BE2C (cell line): ENCODE data around the gene CBX4.

Source experiments
- DNase-seq: peaks from one replicate; pipeline ENCODE4 v3.0.0-alpha.2; 2020
- H3K27me3 ChIP-seq: fragments of 250-450 bp; sonication (Bioruptor Pico); 2 replicates; pipeline ENCODE4 v1.5.1; 2020; ENCODE audit warnings: mild to moderate bottlenecking
- H3K36me3 ChIP-seq: fragments of 250-450 bp; sonication (Bioruptor Pico); 2 replicates; pipeline ENCODE4 v1.5.1; 2020; ENCODE audit warnings: mild to moderate bottlenecking
- H3K4me1 ChIP-seq: fragments of 250-450 bp; sonication (Bioruptor Pico); 2 replicates; pipeline ENCODE4 v1.5.1; 2020
- H3K4me3 ChIP-seq: 2 replicates; pipeline ENCODE4 v1.5.1; 2011; ENCODE audit warnings: low read depth, low read length
- H3K9me3 ChIP-seq: fragments of 250-450 bp; sonication (Bioruptor Pico); 2 replicates; pipeline ENCODE4 v1.5.1; 2020
- CTCF ChIP-seq: IDR thresholded peaks from 2 replicates; pipeline ENCODE4 v1.5.1; 2012; ENCODE audit warnings: mild to moderate bottlenecking, low read depth, low read length

Gene CBX4

GRCh38 chr17:79829457-79829856 lies 9.8 kb downstream of the CBX4 start:
- Histone ChIP-seq H3K9me3 (no peaks in the 10 kb centered on the region), H3K4me1 (0 out of 2 replicates have a peak, but pooled peaks cover 3% of the 10 kb centered on the region), H3K4me3 (no peak overlapping the region), H3K36me3 (peaks cover 4% of the 10 kb centered on the region), H3K27me3 (no peaks in the 10 kb centered on the region)
- DNase-seq, result no peak
- TF ChIP-seq CTCF, result no peak

GRCh38 chr17:79829004-79829403 lies 10.2 kb downstream of the CBX4 start:
- TF ChIP-seq CTCF, result no peak
- Histone ChIP-seq H3K4me3 (no peak overlapping the region), H3K36me3 (peaks cover 2% of the 10 kb centered on the region; the same call in 1 of the 2 replicates), H3K4me1 (0 out of 2 replicates have a peak, but pooled peaks cover 3% of the 10 kb centered on the region), H3K9me3 (no peaks in the 10 kb centered on the region), H3K27me3 (no peaks in the 10 kb centered on the region)
- no peak for DNase-seq

GRCh38 chr17:79826841-79827578 lies 12.2 kb downstream of the CBX4 start:
- Histone ChIP-seq H3K4me3 (no peak overlapping the region), H3K4me1 (0 out of 2 replicates have a peak, but pooled peaks cover 3% of the 10 kb centered on the region), H3K9me3 (no peaks in the 10 kb centered on the region), H3K36me3 (no peaks in the 10 kb centered on the region), H3K27me3 (no peaks in the 10 kb centered on the region)
- TF ChIP-seq CTCF, result no peak
- no peak for DNase-seq

GRCh38 chr17:79826204-79826680 lies 13.0 kb downstream of the CBX4 start:
- DNase-seq, result no peak
- H3K9me3 ChIP-seq, result no peaks in the 10 kb centered on the region
- TF ChIP-seq CTCF, result no peak
- H3K36me3 ChIP-seq, result no peaks in the 10 kb centered on the region
- 0 out of 2 replicates have a peak, but pooled peaks cover 3% of the 10 kb centered on the region for H3K4me1 ChIP-seq
- H3K4me3 ChIP-seq, result no peak overlapping the region
- H3K27me3 ChIP-seq, result no peaks in the 10 kb centered on the region

- Histone ChIP-seq H3K9me3 (no peaks in the 10 kb centered on the region), H3K27me3 (no peaks in the 10 kb centered on the region), H3K4me3 (no peak overlapping the region), H3K4me1 (0 out of 2 replicates have a peak, but pooled peaks cover 3% of the 10 kb centered on the region), H3K36me3 (no peaks in the 10 kb centered on the region)
- no peak for DNase-seq
- no peak for TF ChIP-seq CTCF
Observed at GRCh38 chr17:79825580-79825921, 13.7 kb downstream of the CBX4 start.

- Histone ChIP-seq H3K27me3 (no peaks in the 10 kb centered on the region), H3K9me3 (no peaks in the 10 kb centered on the region), H3K4me3 (no peak overlapping the region), H3K4me1 (0 out of 2 replicates have a peak, but pooled peaks cover 3% of the 10 kb centered on the region), H3K36me3 (no peaks in the 10 kb centered on the region)
- TF ChIP-seq CTCF, result no peak
- no peak for DNase-seq
Observed at GRCh38 chr17:79824893-79825579, 14.2 kb downstream of the CBX4 start.
